ENCODE data around the gene ILF3. TPM values are rescaled to one million over a fixed set of nuclear protein-coding genes. Genes with fewer than 3 reads are reported as not detected.

Gene ILF3
- total and polyA plus RNA-seq, 2 experiments from 2014 or later: 573 to 616 TPM

- no peaks in the 10 kb centered on the region for H4K20me1 ChIP-seq (replicated peaks; ENCODE audit: insufficient read depth)
- DNase-seq (ENCODE audit: low spot score) (no peak), ATAC-seq (no peak)
- no peak overlapping the region for H3K4me3 ChIP-seq
- TF ChIP-seq ZNF331 (CRISPR knock-in tag; IDR thresholded peaks at IDR 0.05; ENCODE audit: low read depth) (no peak), CREB1 (CRISPR knock-in tag; IDR thresholded peaks at IDR 0.05; ENCODE audit: low read depth) (no peak), ZNF114 (CRISPR knock-in tag; IDR thresholded peaks at IDR 0.05) (no peak), ZNF462 (CRISPR knock-in tag; IDR thresholded peaks at IDR 0.05) (no peak), JUNB (IDR thresholded peaks at IDR 0.05; ENCODE audit: unreplicated experiment) (no peak), POLR2AphosphoS5 (IDR thresholded peaks at IDR 0.05; ENCODE audit: low read depth) (no peak)
- H3F3A ChIP-seq (replicated peaks; ENCODE audit: low read depth): no peaks in the 10 kb centered on the region
- Mint-ChIP-seq H3K27me3 (ENCODE audit: insufficient read depth, low read depth, poor library complexity) (peaks cover 8% of the 10 kb centered on the region), H3K27ac (no peak overlapping the region), H3K4me3 (no peak overlapping the region), H3K9me3 (no peaks in the 10 kb centered on the region), H3K4me1 (no peaks in the 10 kb centered on the region), H3K36me3 (ENCODE audit: low read depth) (no peaks in the 10 kb centered on the region)
- no peak overlapping the region for H3K4me2 ChIP-seq
- no peaks in the 10 kb centered on the region for H3K27me3 ChIP-seq (ENCODE audit: insufficient read depth)
- no peak overlapping the region for H2AFZ ChIP-seq
- H3K79me2 ChIP-seq (replicated peaks; ENCODE audit: insufficient read depth): no peaks in the 10 kb centered on the region
- H3K36me3 ChIP-seq (ENCODE audit: insufficient read depth): no peaks in the 10 kb centered on the region
- no peaks in the 10 kb centered on the region for H3K4me1 ChIP-seq (ENCODE audit: insufficient read depth)
- H3K27ac ChIP-seq (ENCODE audit: low read depth): 0 out of 2 replicates have a peak overlapping the region, but pooled peaks have one; percentile 50
- H3K9me2 ChIP-seq (ENCODE audit: insufficient read depth): no peaks in the 10 kb centered on the region
These were observed 42.2 kb upstream of the ILF3 start for GRCh38 chr19:10611907-10612306.

DNA sequence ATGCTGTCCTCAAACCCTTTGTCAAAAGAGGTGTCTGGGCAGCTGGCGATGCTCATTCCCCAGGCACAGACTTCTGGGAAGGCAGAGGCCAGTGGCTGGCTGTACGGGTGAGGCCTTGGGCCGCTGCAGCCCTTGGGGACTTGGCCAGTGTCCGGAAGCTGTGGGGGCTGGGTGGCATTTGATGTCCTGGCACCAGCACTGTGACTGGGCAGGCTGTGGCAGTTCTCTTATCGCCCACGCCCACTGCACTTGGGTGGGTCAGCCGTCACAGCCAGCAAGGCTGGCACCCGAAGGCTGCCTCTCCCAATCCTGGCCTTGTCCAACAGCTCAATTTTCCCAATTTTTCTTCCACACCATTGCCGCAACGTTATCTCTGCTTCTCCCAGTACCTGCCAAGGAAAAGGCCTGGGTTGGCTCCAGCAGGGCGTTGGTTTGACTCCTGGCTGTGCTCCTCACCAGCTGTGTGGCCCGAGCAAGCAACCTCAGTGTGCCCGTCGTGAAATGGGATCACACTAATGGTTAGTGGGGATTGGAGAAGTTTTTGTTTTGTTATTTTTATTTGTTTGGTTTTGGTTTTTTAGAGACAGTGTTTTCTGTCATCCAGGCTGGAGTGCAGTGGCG is 41.5 kb upstream of the ILF3 start:
- no peak overlapping the region for H2AFZ ChIP-seq
- Mint-ChIP-seq H3K27me3 (ENCODE audit: insufficient read depth, low read depth, poor library complexity) (peaks cover 8% of the 10 kb centered on the region), H3K4me3 (no peak overlapping the region), H3K4me1 (no peaks in the 10 kb centered on the region), H3K9me3 (no peaks in the 10 kb centered on the region), H3K27ac (no peak overlapping the region), H3K36me3 (ENCODE audit: low read depth) (no peaks in the 10 kb centered on the region; the same call in 2 of the 3 replicates)
- H3K4me2 ChIP-seq: no peak overlapping the region
- H3F3A ChIP-seq (replicated peaks; ENCODE audit: low read depth): no peaks in the 10 kb centered on the region
- ATAC-seq (no peak), DNase-seq (ENCODE audit: low spot score) (no peak)
- no peak overlapping the region for H3K27ac ChIP-seq (ENCODE audit: low read depth)
- no peaks in the 10 kb centered on the region for H3K36me3 ChIP-seq (ENCODE audit: insufficient read depth)
- no peaks in the 10 kb centered on the region for H3K27me3 ChIP-seq (ENCODE audit: insufficient read depth)
- H3K79me2 ChIP-seq (replicated peaks; ENCODE audit: insufficient read depth): peaks cover 5% of the 10 kb centered on the region; the same call in 1 of the 2 replicates
- no peaks in the 10 kb centered on the region for H3K4me1 ChIP-seq (ENCODE audit: insufficient read depth)
- no peak overlapping the region for H3K4me3 ChIP-seq
- no peaks in the 10 kb centered on the region for H4K20me1 ChIP-seq (replicated peaks; ENCODE audit: insufficient read depth)
- no peaks in the 10 kb centered on the region for H3K9me2 ChIP-seq (ENCODE audit: insufficient read depth)
- no peak for TF ChIP-seq POLR2AphosphoS5 (IDR thresholded peaks at IDR 0.05; ENCODE audit: low read depth)
- no peak for TF ChIP-seq ETS1 (IDR thresholded peaks at IDR 0.05)
- no peak for TF ChIP-seq REST (IDR thresholded peaks at IDR 0.05; ENCODE audit: unreplicated experiment)
- TF ChIP-seq JUNB (IDR thresholded peaks at IDR 0.05; ENCODE audit: unreplicated experiment): no peak
- no peak for TF ChIP-seq STAT1 (IDR thresholded peaks at IDR 0.05; ENCODE audit: unreplicated experiment)
- TF ChIP-seq NANOG (IDR thresholded peaks at IDR 0.05; ENCODE audit: borderline replicate concordance): no peak
- no peak for TF ChIP-seq EZH2 (IDR thresholded peaks at IDR 0.05; ENCODE audit: low read depth, unreplicated experiment)
